IPS-15b (cell line): ENCODE data around the gene C1RL.

ENCODE experiments used
- H3K27me3 ChIP-seq: one replicate; pipeline ENCODE4 v1.6.1; 2013; ENCODE audit warnings: low read length; ENCODE audit not compliant: control insufficient read depth, insufficient read depth
- H3K36me3 ChIP-seq: one replicate; pipeline ENCODE4 v1.6.1; 2013; ENCODE audit warnings: low read length; ENCODE audit not compliant: control insufficient read depth, insufficient read depth
- H3K4me1 ChIP-seq: one replicate; pipeline ENCODE4 v1.6.1; 2013; ENCODE audit warnings: mild to moderate bottlenecking, low read length; ENCODE audit not compliant: control insufficient read depth, insufficient read depth
- H3K4me3 ChIP-seq: one replicate; pipeline ENCODE4 v1.5.1; 2013; ENCODE audit warnings: low read depth, low read length
- H3K9ac ChIP-seq: one replicate; pipeline ENCODE4 v1.6.1; 2013; ENCODE audit warnings: low read depth, mild to moderate bottlenecking, low read length
- H3K9me3 ChIP-seq: one replicate; pipeline ENCODE4 v1.6.1; 2013; ENCODE audit warnings: mild to moderate bottlenecking, low read length; ENCODE audit not compliant: control insufficient read depth, insufficient read depth

C1RL gene

DNA sequence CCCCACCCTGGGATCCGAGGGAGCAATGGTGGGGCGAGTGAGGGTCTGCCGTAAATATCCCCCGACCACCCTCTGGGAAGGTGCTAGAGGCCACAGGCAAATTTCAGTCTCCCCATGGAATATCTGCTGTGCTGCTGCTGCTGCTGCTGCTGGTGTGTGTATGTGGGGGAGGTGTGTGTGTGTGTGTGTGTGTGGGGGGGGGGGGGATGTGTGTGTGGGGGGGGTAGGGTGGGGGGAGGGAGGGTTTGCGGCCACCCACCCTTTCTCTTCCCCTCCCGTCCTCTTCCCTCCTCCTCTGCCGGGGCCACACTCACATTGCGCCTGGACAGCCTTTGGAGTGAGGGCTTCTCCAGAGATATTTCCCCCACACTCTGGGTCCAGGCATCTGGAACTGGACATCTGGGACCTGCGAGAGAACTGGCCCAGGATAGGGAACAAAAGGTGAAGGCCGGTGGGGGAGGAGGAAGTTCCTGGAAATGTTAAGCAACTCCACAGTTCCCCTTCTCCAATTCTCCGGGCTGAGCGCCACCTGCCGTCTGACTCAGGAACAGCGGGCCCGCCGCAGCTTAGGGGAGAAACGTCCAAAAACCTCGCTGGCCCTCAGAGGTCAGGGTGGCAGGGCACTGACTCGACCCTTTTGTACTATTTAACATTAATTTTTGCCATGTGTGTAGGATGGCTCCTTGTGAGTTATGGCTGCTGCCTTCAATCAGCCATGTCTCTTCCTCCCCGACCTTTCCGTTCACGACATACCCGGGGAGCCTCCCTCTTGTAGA lies at the start of gene C1RL:
C1RL (minus strand) TSS at position 419 of the 776 bp plus-strand sequence; CDS start at position 385, 34 bp downstream.
- no peaks in the 10 kb centered on the region for H3K27me3 ChIP-seq
- H3K4me3 ChIP-seq = peak within 1 kb of the TSS; percentile 85
- no peaks in the 10 kb centered on the region for H3K9me3 ChIP-seq
- peak within 1 kb of the TSS; percentile 73 for H3K9ac ChIP-seq
- peaks cover 3% of the 10 kb centered on the region for H3K36me3 ChIP-seq
- peaks cover 3% of the 10 kb centered on the region for H3K4me1 ChIP-seq

- Histone ChIP-seq H3K9me3 (no peaks in the 10 kb centered on the region), H3K9ac (no peak overlapping the region), H3K4me1 (no peaks in the 10 kb centered on the region)
Observed at GRCh38 chr12:7157391-7157790, 48.4 kb upstream of the C1RL start.

DNA sequence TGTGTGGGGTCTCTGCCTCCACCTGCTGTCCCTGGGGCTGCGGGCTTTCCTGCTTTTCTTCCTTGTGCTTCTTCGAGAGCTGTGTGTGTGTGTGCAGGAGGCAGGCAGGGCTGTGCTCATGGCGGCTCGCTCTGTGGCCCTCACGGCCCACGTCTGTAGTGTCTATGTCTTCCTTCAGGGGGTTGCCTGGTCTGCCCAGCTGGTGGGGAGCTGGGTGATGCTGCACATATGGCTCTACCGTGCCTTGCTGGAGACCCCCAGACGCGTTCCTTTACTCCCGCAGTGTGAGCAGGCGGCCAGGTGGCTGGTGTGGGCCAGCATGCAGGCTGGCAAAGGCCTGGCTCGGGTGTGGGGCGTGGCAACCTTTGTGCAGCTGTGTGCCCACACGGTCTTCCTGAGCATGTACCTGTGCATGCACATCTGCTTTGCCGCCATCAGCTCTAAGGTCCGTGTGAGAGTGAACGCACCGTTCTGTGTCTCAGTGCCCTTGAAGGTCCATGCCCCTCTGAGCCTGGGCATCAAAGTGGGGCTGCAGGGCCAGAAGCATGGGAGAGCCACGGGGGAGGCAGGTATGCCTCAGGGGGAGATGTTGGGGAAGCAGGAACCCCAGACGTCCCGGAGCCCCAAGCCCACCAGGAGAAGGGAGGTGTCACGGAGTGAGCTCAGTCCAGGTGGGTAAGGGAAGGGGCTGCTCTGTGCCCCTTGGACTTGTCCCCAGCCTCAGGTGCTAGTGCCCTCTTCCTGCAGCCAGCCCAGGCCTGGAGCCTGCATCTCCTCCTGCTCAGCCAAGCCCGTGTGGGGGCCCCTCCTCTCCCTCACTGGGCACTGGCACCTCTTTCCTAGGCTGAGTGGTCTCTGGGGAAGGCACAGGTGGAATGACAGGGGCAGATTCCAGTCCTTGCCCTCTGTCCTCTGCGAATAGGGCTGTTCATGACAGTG lies 47.5 kb upstream of the C1RL start:
- no peak overlapping the region for H3K9ac ChIP-seq
- no peak overlapping the region for H3K4me3 ChIP-seq
- no peaks in the 10 kb centered on the region for H3K9me3 ChIP-seq
- no peaks in the 10 kb centered on the region for H3K4me1 ChIP-seq
- no peaks in the 10 kb centered on the region for H3K27me3 ChIP-seq
- peaks cover 8% of the 10 kb centered on the region for H3K36me3 ChIP-seq

More at GRCh38 chr12:7157391-7157790, 48.4 kb upstream of the C1RL start:
- Histone ChIP-seq H3K36me3 (peaks cover 8% of the 10 kb centered on the region), H3K4me3 (no peak overlapping the region), H3K27me3 (peaks cover 5% of the 10 kb centered on the region)

DNA sequence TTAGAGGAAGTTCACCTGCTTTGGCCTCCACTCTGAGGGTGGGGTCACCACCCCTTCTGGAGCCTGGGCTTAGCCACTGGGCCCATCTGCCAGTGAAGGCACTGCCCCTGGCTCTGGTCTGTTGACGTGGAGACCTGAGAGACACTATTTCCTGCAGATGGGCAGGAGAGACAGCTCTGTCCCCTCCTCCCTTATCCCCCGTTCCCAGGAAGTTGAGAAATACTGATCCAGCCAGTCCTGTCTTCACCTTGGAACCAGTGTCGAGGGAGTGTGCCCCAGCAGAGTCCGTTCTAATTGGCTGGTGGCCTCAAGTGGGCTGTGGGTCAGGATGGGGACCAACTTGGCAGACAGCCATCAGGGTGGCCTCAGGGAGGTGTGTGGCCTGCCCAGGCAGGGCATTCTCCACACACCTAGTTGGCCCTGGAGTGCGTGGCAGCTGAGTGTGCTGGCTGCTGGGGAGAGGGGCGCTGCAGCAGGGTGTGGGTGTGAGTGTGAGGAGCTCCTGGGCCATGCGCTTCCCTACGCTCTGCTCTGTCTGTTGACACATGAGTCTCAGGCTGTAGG lies 46.5 kb upstream of the C1RL start:
- H3K27me3 ChIP-seq = no peaks in the 10 kb centered on the region
- H3K4me1 ChIP-seq = no peaks in the 10 kb centered on the region
- no peak overlapping the region for H3K4me3 ChIP-seq
- H3K36me3 ChIP-seq = peaks cover 10% of the 10 kb centered on the region
- no peak overlapping the region for H3K9ac ChIP-seq
- no peaks in the 10 kb centered on the region for H3K9me3 ChIP-seq

DNA sequence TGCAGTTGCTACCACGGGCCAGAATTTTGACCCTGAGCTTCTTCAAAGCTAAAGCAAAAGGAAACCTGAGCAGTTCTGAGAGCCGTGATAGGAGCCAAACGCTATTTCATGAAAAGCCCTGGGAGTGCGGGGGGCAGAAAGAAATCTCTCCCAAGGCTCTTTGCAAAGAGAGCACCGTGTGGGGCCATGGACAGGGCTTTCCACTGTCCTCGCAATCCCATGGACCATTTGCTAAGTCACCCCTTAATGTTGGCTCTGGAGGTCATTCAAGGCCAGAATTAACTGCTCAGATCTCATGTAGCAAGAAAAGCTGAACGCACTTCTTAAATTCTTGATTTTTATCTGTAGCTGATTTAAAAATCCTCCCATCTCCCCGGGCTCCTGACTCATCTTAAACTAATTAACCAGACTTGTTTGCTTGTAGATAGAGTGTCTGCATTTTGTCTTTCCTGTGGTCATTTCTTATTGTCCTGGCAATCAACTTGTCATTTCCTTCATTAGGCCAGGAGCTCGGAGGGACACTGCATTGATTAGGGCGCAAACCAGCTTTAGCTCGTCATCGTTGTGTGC lies 46.0 kb upstream of the C1RL start:
- Histone ChIP-seq H3K9me3 (no peaks in the 10 kb centered on the region), H3K36me3 (peaks cover 13% of the 10 kb centered on the region), H3K4me1 (no peaks in the 10 kb centered on the region), H3K27me3 (no peaks in the 10 kb centered on the region), H3K9ac (no peak overlapping the region), H3K4me3 (no peak overlapping the region)

- Histone ChIP-seq H3K4me1 (no peaks in the 10 kb centered on the region), H3K4me3 (no peak overlapping the region), H3K36me3 (peaks cover 15% of the 10 kb centered on the region), H3K27me3 (no peaks in the 10 kb centered on the region), H3K9ac (no peak overlapping the region), H3K9me3 (no peaks in the 10 kb centered on the region)
Observed at GRCh38 chr12:7154042-7154441, 45.0 kb upstream of the C1RL start.

DNA sequence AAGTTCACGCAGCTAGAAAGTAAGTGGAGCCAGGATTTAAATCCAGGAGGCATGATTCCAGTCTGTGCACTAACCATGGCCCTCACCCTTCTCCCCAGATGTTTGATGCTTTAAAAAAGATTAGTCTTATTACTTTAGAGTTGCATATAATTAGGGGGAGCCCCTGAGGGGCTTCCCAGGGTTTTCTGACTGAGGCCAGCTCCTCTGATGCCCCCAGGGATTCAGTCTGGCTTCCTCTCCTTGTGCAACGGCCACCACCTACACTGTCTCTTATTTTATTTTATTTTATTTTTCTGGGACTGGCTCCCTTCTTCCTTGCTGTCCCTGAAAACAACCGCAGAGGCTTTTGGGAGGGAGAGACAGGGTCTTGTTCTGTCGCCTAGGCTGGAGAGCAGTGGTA lies 43.8 kb upstream of the C1RL start:
- Histone ChIP-seq H3K4me3 (no peak overlapping the region), H3K9ac (no peak overlapping the region), H3K36me3 (peaks cover 16% of the 10 kb centered on the region), H3K4me1 (no peaks in the 10 kb centered on the region), H3K9me3 (no peaks in the 10 kb centered on the region), H3K27me3 (no peaks in the 10 kb centered on the region)

- no peaks in the 10 kb centered on the region for H3K27me3 ChIP-seq
Observed at GRCh38 chr12:7151532-7151931, 42.5 kb upstream of the C1RL start.

GRCh38 chr12:7150841-7151240 lies 41.8 kb upstream of the C1RL start:
- Histone ChIP-seq H3K4me3 (no peak overlapping the region), H3K27me3 (no peaks in the 10 kb centered on the region), H3K9ac (no peak overlapping the region), H3K36me3 (peaks cover 13% of the 10 kb centered on the region), H3K9me3 (no peaks in the 10 kb centered on the region), H3K4me1 (no peaks in the 10 kb centered on the region)

More at GRCh38 chr12:7151532-7151931, 42.5 kb upstream of the C1RL start:
- Histone ChIP-seq H3K4me1 (no peaks in the 10 kb centered on the region), H3K9me3 (no peaks in the 10 kb centered on the region), H3K36me3 (peaks cover 15% of the 10 kb centered on the region), H3K9ac (no peak overlapping the region), H3K4me3 (no peak overlapping the region)

GRCh38 chr12:7150356-7150755 lies 41.3 kb upstream of the C1RL start:
- no peaks in the 10 kb centered on the region for H3K4me1 ChIP-seq
- no peaks in the 10 kb centered on the region for H3K9me3 ChIP-seq
- no peak overlapping the region for H3K4me3 ChIP-seq
- H3K36me3 ChIP-seq = peaks cover 12% of the 10 kb centered on the region
- H3K9ac ChIP-seq = no peak overlapping the region
- H3K27me3 ChIP-seq = no peaks in the 10 kb centered on the region

- H3K27me3 ChIP-seq = no peaks in the 10 kb centered on the region
- H3K4me1 ChIP-seq = no peaks in the 10 kb centered on the region
- H3K36me3 ChIP-seq = peaks cover 11% of the 10 kb centered on the region
- H3K9ac ChIP-seq = no peak overlapping the region
- no peaks in the 10 kb centered on the region for H3K9me3 ChIP-seq
- no peak overlapping the region for H3K4me3 ChIP-seq
Observed at GRCh38 chr12:7146906-7147305, 37.9 kb upstream of the C1RL start.
